ENCODE results near the gene EPHB2. TPM values are rescaled to one million over a fixed set of nuclear protein-coding genes. Genes with fewer than 3 reads are reported as not detected.
A peak's percentile ranks its signal among the peaks of the same experiment; 100 is the strongest.
"Not testable (repeated sequence)": the region's sequence is repeated elsewhere in the genome, so short reads cannot be mapped to it uniquely, and the experiment has no call there.

EPHB2 gene
- polyA plus RNA-seq (2014; cell fraction: cytosol; rRNA removed) = 18.1 and 20.8 TPM in 2 replicates
- 10.5 and 13.7 TPM in 2 replicates for polyA plus RNA-seq (2014; cell fraction: nucleus; rRNA removed)

GRCh38 chr1:22710701-22711049 lies at the start of gene EPHB2:
Gene EPHB2, plus strand, starts transcription at chr1:22710839. Its CDS starts 144 bp downstream, at chr1:22710983.
- peak; percentile 26 for DNase-seq (ENCODE audit: low spot score)

DNA sequence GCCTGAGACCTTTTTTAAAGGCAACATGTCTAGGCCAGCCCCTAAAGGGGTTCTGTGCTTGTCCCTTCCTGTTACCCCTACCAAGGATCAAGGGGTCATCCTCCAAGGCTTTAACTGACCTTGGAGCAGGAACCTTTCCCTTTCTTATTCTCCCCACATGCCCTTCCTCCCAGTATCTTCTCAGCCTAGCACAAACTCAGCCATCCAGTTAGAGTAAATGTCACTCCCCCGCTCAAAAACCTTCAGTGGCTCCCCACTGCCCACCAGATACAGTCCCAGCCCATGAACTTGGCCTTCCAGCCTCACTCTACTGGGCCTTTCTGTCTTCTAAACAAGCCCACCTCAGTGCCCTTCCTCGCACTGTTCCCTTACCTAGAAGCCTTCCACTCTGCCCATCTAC lies 48.8 kb upstream of the EPHB2 start:
- no peak for DNase-seq (ENCODE audit: low spot score)

DNA sequence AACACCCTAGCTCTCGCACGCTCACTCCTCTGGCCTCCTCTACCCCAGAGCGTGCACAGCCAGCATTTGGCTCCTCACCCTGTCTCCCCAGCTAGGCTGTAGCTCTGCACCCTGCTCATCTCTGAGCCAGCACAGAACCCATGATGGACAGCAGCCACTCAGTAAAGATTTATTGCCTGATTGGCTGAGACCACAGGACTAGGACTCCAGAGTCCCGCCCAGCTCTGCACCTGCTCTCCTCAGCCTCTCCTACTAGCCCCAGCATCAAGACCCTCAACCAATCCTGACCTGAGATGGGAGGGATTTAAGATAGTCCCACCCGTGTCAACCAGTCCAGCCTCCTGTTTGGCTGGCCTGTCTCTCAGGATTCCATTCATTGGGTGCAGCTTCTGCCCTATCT lies 48.3 kb upstream of the EPHB2 start:
- DNase-seq (ENCODE audit: low spot score) = peak; percentile 89

- DNase-seq (ENCODE audit: low spot score) = no peak
These were observed 47.6 kb upstream of the EPHB2 start for GRCh38 chr1:22662986-22663408.

DNA sequence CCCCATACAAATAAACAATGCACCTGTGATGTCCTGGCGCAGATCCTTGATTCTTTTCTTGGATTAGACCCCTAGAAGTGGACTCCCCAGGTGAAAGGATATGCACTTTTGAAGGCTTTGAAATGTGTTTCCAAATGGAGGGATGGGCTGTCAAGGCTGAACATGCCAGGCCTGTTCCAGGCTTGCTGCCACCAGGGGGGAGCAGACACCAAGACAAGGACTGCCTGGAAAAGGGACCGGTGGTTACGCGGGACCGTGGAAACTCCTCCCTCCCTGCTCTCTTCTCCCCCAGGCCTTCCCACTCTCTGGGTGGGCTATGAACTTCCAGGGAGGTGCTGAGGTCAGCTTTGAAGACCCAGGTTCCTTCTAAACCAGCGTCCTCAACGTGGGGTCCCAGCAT lies 44.9 kb upstream of the EPHB2 start:
- peak; percentile 55 for DNase-seq (ENCODE audit: low spot score)

DNA sequence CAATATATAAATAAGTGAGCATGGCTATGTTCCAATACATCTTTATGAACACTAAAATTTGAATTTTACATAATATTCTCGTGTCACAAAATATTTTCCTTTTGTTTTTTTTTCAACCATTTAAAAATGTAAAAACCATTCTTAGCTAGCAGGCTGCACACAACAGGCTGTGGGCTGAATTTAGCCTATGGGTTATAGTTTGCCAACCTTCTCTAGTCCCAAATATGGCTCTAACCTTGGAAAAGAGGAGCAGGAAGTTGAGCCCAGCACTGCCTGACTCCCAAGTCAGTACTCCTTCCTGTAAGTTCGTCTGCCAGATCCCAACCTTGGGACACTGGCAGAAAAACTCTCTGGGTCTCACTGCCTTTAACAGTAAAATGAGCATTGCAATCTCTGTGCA lies 44.2 kb upstream of the EPHB2 start:
- DNase-seq (ENCODE audit: low spot score) = no peak

- DNase-seq (ENCODE audit: low spot score) = not testable (repeated sequence)
These were observed 41.8 kb upstream of the EPHB2 start for GRCh38 chr1:22668840-22669239.

GRCh38 chr1:22670352-22670975 lies 40.2 kb upstream of the EPHB2 start:
- DNase-seq (ENCODE audit: low spot score) = no peak

- DNase-seq (ENCODE audit: low spot score) = no peak
These were observed 38.6 kb upstream of the EPHB2 start for GRCh38 chr1:22671999-22672398.

DNA sequence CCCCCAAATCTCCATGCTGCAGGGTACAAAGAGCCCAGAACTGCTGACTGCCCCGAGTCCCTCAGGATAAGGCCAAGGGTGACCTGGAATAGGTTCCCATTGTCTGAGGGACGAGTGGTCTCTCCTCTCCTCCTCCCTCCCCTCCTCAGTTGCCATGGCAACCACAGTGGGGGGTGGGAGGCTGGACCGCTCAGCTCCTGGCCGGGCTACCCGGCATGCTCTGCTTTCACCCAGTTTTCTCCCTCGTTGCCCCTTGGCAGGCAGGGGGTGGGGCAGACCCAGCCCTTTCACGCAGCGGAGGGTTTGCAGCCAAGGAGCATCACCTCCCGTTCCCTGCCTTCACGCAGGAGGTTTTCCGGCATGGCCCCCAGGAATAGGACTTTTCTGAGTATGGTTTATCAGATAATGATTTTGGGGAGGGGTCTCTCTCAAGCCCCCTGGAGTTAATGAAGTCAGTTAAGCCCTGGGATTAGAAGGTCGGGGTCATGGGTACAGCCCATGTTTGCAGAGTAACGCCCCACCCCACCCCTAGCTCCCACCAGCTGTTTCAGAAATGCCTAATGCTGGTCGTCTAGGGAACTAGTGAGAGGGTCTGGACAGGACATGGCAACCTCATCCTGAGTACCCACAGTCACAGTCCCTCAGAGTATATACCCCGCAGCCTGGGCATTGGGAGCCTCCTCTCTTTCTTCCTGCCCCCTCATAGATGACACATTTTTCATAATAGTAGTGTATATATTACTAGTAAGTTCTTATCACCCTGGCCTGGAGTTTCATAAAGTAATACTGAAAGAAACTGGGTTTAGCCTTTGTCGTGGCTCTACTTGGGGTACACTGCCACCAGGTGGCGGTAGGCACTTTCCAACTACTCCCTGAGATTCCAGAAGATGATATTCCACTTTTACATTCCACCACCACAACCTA lies 36.9 kb upstream of the EPHB2 start:
- peak; percentile 87 for DNase-seq (ENCODE audit: low spot score)

GRCh38 chr1:22674410-22674749 lies 36.3 kb upstream of the EPHB2 start:
- no peak for DNase-seq (ENCODE audit: low spot score)

GRCh38 chr1:22676151-22676550 lies 34.5 kb upstream of the EPHB2 start:
- DNase-seq (ENCODE audit: low spot score) = not testable (repeated sequence)

DNA sequence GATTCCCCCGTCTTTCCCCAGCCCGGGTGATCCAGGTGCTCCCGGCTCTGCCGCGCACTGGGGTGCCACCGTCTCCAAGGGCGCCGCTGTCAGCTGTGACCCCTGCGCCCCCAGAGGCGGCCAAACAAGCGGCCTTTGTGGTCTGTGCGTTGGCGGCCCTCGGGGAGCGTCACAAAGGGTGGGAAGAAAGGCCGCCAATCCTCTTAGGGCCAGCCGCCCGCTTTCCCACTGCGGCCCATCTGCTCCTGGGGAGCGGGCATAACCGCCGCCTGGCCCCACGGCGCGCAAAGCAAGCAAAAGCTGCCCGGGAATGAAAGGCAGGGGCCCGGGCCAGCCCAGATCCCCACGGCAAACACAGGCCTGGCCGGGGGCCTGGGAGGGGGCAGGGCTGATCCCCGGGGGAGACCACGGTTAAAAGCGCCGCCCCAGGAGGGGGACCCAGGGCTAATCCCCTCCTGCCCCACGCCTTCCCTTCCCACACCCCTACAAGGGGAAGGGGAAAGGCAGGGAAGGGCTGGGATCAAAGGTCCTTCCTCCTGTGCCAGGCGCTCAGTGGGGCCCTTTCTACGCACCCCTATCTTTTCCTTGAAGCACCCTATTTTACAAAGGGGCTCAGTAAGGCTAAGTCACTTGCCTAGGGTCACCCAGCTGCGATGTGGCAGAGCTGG lies 33.6 kb upstream of the EPHB2 start:
- DNase-seq (ENCODE audit: low spot score) = no peak

DNA sequence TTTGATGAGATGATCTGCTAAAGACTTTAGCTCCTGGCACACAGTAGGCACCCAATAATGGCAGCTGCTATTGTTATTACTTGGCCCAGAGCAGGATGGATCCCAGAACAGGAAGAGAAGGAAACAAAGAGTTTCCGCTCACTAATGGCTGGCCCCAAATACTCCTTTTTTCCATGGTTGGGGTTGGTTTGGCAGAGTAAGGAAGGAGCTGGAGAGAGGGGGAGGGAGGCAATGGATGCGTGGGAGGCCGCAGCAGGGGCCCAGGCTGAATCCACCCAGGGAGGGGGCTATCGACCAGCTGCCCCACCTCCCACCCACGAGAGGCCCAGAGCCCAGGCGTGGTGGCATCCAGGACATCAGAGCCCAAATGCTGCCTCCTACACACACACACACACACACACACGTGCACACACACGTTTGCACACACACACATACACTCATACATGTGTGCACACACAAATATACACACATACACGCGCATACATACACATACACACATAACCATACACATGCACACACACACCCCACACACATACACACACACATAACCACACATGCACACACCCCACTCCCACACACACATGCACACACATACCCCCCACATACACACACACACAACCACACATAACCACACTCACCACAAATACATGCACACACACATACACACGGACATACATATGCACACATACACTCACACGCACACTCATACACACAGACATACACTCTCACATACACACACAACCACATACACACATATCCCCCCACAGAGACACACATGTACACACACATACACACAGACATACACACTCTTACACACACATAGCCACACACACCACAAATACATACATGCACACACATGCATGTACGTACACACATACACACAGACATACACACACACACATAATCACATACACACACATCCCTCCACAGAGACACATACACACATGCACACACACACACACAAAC lies 32.4 kb upstream of the EPHB2 start:
- DNase-seq (ENCODE audit: low spot score) = no peak

DNA sequence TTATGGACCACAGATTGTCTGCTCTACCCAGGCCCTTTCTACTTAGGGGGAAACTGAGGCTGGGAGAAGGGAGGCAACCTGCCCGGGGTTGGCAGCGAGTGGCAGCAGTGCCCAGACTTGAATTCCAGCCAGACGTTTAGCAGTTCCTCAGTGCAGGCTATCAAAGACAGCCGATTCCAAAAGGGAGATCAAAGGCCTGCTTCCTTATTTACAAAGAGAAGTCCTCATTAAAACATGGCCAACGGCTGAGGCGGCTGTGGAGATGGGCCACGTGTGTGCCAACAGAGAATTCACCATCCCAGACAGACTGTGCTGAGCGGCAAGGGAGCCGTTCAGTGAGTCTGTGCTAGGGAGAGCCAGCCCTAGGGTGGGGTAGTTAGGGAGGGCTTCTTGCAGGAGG lies 29.9 kb upstream of the EPHB2 start:
- no peak for DNase-seq (ENCODE audit: low spot score)

GRCh38 chr1:22681556-22682276 lies 28.9 kb upstream of the EPHB2 start:
- DNase-seq (ENCODE audit: low spot score) = peak; percentile 94

DNA sequence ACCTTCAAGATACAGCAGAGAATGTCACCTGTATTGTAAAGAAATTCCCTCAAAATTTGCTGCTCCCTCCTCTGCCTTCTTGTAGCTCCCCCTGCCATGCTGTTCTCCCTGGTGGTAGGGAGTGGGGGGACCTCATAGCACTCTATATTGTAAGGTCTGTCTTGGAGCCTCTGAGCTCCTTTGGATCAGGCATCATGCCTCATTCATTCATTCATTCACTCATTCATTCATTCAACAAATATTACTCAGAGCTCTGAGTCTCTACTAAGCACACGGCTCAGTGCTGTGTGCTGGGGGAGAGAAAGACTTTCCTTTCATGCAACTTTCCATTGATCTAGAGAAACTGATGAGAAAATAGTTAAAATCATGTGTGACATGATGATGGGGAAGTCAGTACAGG lies 27.1 kb upstream of the EPHB2 start:
- DNase-seq (ENCODE audit: low spot score) = no peak

- no peak for DNase-seq (ENCODE audit: low spot score)
These were observed 25.0 kb upstream of the EPHB2 start for GRCh38 chr1:22685591-22686059.

- no peak for DNase-seq (ENCODE audit: low spot score)
These were observed 23.4 kb upstream of the EPHB2 start for GRCh38 chr1:22687191-22687590.

GRCh38 chr1:22688466-22688865 lies 22.2 kb upstream of the EPHB2 start:
- no peak for DNase-seq (ENCODE audit: low spot score)
